ENCODE results near the gene CYBA. TPM values are rescaled to one million over a fixed set of nuclear protein-coding genes. Genes with fewer than 3 reads are reported as not detected.
A peak's percentile ranks its signal among the peaks of the same experiment; 100 is the strongest.

CYBA gene
- total and polyA plus RNA-seq, 2 of the 13 experiments (the other 11 are each of a cell fraction or from before 2014, with no cell fraction given) = 196 to 250 TPM

DNA sequence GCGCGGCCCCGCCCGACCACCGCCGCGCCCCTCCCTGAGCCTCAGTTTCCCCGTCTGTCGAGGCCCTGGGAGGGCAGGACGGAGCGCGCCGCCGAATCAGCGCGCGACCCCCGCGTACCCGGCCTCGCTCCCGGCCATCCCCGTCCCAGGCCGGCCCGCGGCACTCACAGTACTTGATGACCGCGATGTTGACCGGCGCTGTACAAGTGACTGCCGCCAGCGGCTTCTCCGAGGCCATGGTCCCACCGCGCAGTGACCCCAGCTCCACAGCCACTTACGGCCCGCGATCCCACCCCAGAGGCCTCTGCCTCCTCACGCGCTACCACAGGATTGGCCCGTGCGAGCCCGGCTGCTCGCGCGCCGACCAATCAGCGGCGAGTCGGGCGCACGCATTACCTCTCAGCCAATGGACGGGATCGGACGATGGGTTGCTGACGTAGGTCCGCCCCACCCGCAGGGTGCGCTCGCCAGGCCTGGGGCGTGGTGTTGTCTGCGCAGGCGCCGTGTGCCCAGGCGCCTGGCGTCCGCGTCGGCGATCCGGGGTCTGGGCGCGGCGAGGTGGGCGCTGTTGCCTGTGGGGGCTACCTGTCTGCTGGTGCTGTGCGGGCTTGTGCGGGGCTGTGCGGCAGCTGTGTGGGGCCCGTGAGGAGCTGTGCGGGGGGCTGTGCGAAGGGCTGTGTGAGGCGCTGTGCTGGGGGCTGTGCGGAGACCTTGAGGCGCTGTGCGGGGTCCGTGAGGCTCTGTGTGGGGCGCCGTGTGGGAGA, 12.2 kb upstream of the CYBA start, which contains the start of gene MVD (continued):
- TF ChIP-seq ATF4 (CRISPR knock-in tag; IDR thresholded peaks at IDR 0.05) = peak in 1 of 2 experiments; percentile 11; a peak in 1 of 4 replicates
- no peak for TF ChIP-seq PHB2 (IDR thresholded peaks at IDR 0.05; ENCODE audit: partially characterized antibody)
- peak; percentile 98 for TF ChIP-seq RFXAP (CRISPR knock-in tag; IDR thresholded peaks at IDR 0.05; ENCODE audit: borderline replicate concordance)
- peak; percentile 92; the same call in 1 of the 2 replicates for TF ChIP-seq ZNF704 (CRISPR knock-in tag; IDR thresholded peaks at IDR 0.05; ENCODE audit: borderline replicate concordance)
- peak; percentile 96 for TF ChIP-seq ZNF563 (CRISPR knock-in tag; IDR thresholded peaks at IDR 0.05)
- TF ChIP-seq, protein P1, sequence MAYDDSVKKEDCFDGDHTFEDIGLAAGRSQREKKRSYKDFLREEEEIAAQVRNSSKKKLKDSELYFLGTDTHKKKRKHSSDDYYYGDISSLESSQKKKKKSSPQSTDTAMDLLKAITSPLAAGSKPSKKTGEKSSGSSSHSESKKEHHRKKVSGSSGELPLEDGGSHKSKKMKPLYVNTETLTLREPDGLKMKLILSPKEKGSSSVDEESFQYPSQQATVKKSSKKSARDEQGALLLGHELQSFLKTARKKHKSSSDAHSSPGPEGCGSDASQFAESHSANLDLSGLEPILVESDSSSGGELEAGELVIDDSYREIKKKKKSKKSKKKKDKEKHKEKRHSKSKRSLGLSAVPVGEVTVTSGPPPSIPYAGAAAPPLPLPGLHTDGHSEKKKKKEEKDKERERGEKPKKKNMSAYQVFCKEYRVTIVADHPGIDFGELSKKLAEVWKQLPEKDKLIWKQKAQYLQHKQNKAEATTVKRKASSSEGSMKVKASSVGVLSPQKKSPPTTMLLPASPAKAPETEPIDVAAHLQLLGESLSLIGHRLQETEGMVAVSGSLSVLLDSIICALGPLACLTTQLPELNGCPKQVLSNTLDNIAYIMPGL (CRISPR knock-in tag; IDR thresholded peaks at IDR 0.05; ENCODE audit: borderline replicate concordance in 1 of 2, low read depth in 1 of 2) = peak; percentile 45 to 95; a peak in 3 of 4 replicates
- TF ChIP-seq FOXA1 (IDR thresholded peaks at IDR 0.05) = no peak
- TF ChIP-seq FOXA1 (CRISPR knock-in tag; IDR thresholded peaks at IDR 0.05) = peak; percentile 59
- peak; percentile 77; the same call in 1 of the 2 replicates for TF ChIP-seq FOXO1 (CRISPR knock-in tag; IDR thresholded peaks at IDR 0.05)
- 0 out of 2 replicates have a peak, but pooled peaks have one; percentile 40 for TF ChIP-seq MEF2D (CRISPR knock-in tag; IDR thresholded peaks at IDR 0.05)
- TF ChIP-seq ZSCAN21 (CRISPR knock-in tag; IDR thresholded peaks at IDR 0.05; ENCODE audit: borderline replicate concordance) = peak; percentile 97
- TF ChIP-seq ZNF589 (CRISPR knock-in tag; conservative IDR thresholded peaks at IDR 0.05) = peak; percentile 89
- no peak for TF ChIP-seq CBX1 (IDR thresholded peaks at IDR 0.05; ENCODE audit: low read depth)
- TF ChIP-seq TP53 (CRISPR knock-in tag; conservative IDR thresholded peaks at IDR 0.05) = peak; percentile 28; the same call in 1 of the 2 replicates
- TF ChIP-seq MXI1 (IDR thresholded peaks at IDR 0.05; ENCODE audit: borderline replicate concordance, low read depth, low read length) = peak; percentile 88; the same call in 2 of the 3 replicates
- TF ChIP-seq ZNF503 (CRISPR knock-in tag; IDR thresholded peaks at IDR 0.05) = peak; percentile 47; the same call in 1 of the 2 replicates
- TF ChIP-seq KMT2A (CRISPR knock-in tag; IDR thresholded peaks at IDR 0.05) = peak; percentile 91
- TF ChIP-seq ZNF615 (CRISPR knock-in tag; IDR thresholded peaks at IDR 0.05; ENCODE audit: borderline replicate concordance) = no peak
- TF ChIP-seq ZNF577 (CRISPR knock-in tag; IDR thresholded peaks at IDR 0.05; ENCODE audit: borderline replicate concordance, low read depth) = no peak
- no peak for TF ChIP-seq ZFP37 (CRISPR knock-in tag; IDR thresholded peaks at IDR 0.05; ENCODE audit: borderline replicate concordance)
- no peak for TF ChIP-seq SRF (IDR thresholded peaks at IDR 0.05; ENCODE audit: low read depth, low read length)
- no peak for TF ChIP-seq ZFP1 (CRISPR knock-in tag; IDR thresholded peaks at IDR 0.05)
- TF ChIP-seq JDP2 (CRISPR knock-in tag; IDR thresholded peaks at IDR 0.05; ENCODE audit: borderline replicate concordance) = no peak
- TF ChIP-seq MIXL1 (CRISPR knock-in tag; IDR thresholded peaks at IDR 0.05) = peak; percentile 7; the same call in 1 of the 2 replicates
